K562 (cell line): Measurements from ENCODE around the gene TJP2. TPM values are rescaled to one million over a fixed set of nuclear protein-coding genes. Genes with fewer than 3 reads are reported as not detected.

Experiments used
- ATAC-seq: fragments of 200-7000 bp; cut with Tn5 transposase; 3 replicates; pipeline ENCODE4 v1.9.1; 2020; ENCODE audit warnings: moderate library complexity
- BruUV-seq: library from RNA; stranded (reverse); fragments of 400-500 nt; replicated peaks from 2 replicates; lab custom pipeline; 2021; lab: Mats Ljungman, UMichigan
- CTCF ChIA-PET: fragments of 300-600 bp; formaldehyde crosslinking; extraction: SDS; loops from one replicate; lab custom pipeline; 2021; ENCODE audit warnings: low intra/inter-chr PET ratio; lab: Yijun Ruan, JAX
- POLR2A ChIA-PET: fragments of 300-600, 350-650 bp; sonication (Branson Sonifier 250); formaldehyde crosslinking; extraction: SDS; loops from one replicate; lab custom pipeline; 2021; ENCODE audit warnings: antibody characterized with exemption, inconsistent platforms; lab: Yijun Ruan, JAX
- DNase-seq, 4 experiments: peaks; one replicate each; pipeline versions ENCODE4 v3.0.0 to v3.0.0-alpha.2; 2011 to 2018; ENCODE audit warnings: low spot score in 3 of 4, mixed read lengths in 3 of 4; ENCODE audit errors: extremely low read depth in 1 of 4
- FAIRE-seq: peaks from 2 replicates; lab custom pipeline; 2011; peaks lifted over from hg19 to GRCh38; lab: Jason Lieb, UNC
- H2AFZ ChIP-seq: 2 replicates; pipeline ENCODE4 v1.6.0; 2011; ENCODE audit warnings: low read depth, low read length, control low read depth, inconsistent platforms
- H3K27ac ChIP-seq: fragments of 200-600 bp; 3 replicates; pipeline ENCODE4 v1.8.0; 2011; ENCODE audit warnings: low read depth, mild to moderate bottlenecking, control low read depth, inconsistent platforms, low read length, moderate library complexity, mixed read lengths; ENCODE audit errors: extremely low read depth
- H3K27me3 ChIP-seq, 2 experiments: fragments of 300-600 bp in 1 of 2; 2 replicates in 1 of 2; 3 replicates in 1 of 2; pipeline versions ENCODE4 v1.6.0 to v1.8.0; 2011; ENCODE audit warnings: inconsistent platforms in 2 of 2, low read length in 2 of 2, mild to moderate bottlenecking in 1 of 2, mixed read lengths in 1 of 2, moderate library complexity in 1 of 2; ENCODE audit not compliant: control insufficient read depth in 2 of 2, insufficient read depth in 2 of 2
- H3K36me3 ChIP-seq: fragments of 300-600 bp; 3 replicates; pipeline ENCODE4 v1.8.0; 2011; ENCODE audit warnings: mild to moderate bottlenecking, low read length, inconsistent platforms; ENCODE audit not compliant: control insufficient read depth, insufficient read depth
- H3K4me1 ChIP-seq, 2 experiments: fragments of 200-600 bp in 1 of 2; replicated peaks in 1 of 2; 2 replicates in 1 of 2; 3 replicates in 1 of 2; pipeline versions ENCODE4 v1.5.1 to v1.8.0; 2011; ENCODE audit warnings: inconsistent platforms in 2 of 2, low read length in 2 of 2, mild to moderate bottlenecking in 1 of 2, mixed read lengths in 1 of 2, moderate library complexity in 1 of 2; ENCODE audit not compliant: control insufficient read depth in 2 of 2, insufficient read depth in 2 of 2
- H3K4me2 ChIP-seq: 2 replicates; pipeline ENCODE4 v1.6.1; 2011; ENCODE audit warnings: low read length, control low read depth, inconsistent platforms, mixed read lengths; ENCODE audit not compliant: insufficient read depth
- H3K4me3 ChIP-seq: fragments of 200-600 bp; sonication (generic), shearing (Covaris generic); 2 replicates; pipeline ENCODE4 v1.5.1; 2016; ENCODE audit warnings: control low read depth, inconsistent platforms
- H3K79me2 ChIP-seq: fragments of 200-600 bp; 3 replicates; pipeline ENCODE4 v1.8.0; 2011; ENCODE audit warnings: low read length, inconsistent platforms; ENCODE audit not compliant: control insufficient read depth, insufficient read depth
- H3K9ac ChIP-seq, 2 experiments: 2 replicates each; pipeline versions ENCODE4 v1.6.0 to v1.6.1; 2011; ENCODE audit warnings: low read depth in 2 of 2, low read length in 2 of 2, control low read depth in 1 of 2, inconsistent platforms in 1 of 2, mild to moderate bottlenecking in 1 of 2, mixed read lengths in 1 of 2; ENCODE audit not compliant: insufficient read depth in 1 of 2
- H3K9me1 ChIP-seq: one replicate; pipeline ENCODE4 v1.6.0; 2011; ENCODE audit warnings: inconsistent platforms, mild to moderate bottlenecking, low read length, moderate library complexity; ENCODE audit not compliant: control insufficient read depth, insufficient read depth
- H3K9me3 ChIP-seq: replicated peaks from 2 replicates; pipeline ENCODE4 v1.5.1; 2011; ENCODE audit warnings: low read depth, low read length, inconsistent platforms; ENCODE audit not compliant: control insufficient read depth, insufficient read depth
- H4K20me1 ChIP-seq: replicated peaks from 2 replicates; pipeline ENCODE4 v1.6.1; 2011; ENCODE audit warnings: low read length, inconsistent platforms, mixed read lengths; ENCODE audit not compliant: control insufficient read depth, insufficient read depth
- CBFA2T2 ChIP-seq: fragments of 450-650 bp; conservative IDR thresholded peaks from 2 replicates; pipeline ENCODE4 v1.6.1; 2017; ENCODE audit warnings: mild to moderate bottlenecking
- CSDE1 ChIP-seq, 2 experiments: fragments of 450-650 bp; IDR thresholded peaks; 2 replicates each; pipeline ENCODE4 v1.6.1; 2016; ENCODE audit warnings: mild to moderate bottlenecking in 1 of 2
- NR2C1 ChIP-seq, 2 experiments: fragments of 450-650 bp; IDR thresholded peaks; 2 replicates each; pipeline ENCODE4 v1.6.1; 2017; ENCODE audit warnings: mild to moderate bottlenecking in 2 of 2, antibody characterized with exemption in 1 of 2, inconsistent platforms in 1 of 2, missing compliant biosample characterization in 1 of 2, missing genetic modification characterization in 1 of 2
- SRSF9 ChIP-seq: fragments of 200-400 bp; formaldehyde crosslinking; IDR thresholded peaks from 2 replicates; pipeline ENCODE4 v1.6.1; 2017; ENCODE audit warnings: low read depth, low read length, borderline replicate concordance
- TAF1 ChIP-seq: IDR thresholded peaks from 2 replicates; pipeline ENCODE4 v1.6.1; 2011; ENCODE audit warnings: mild to moderate bottlenecking, low read length, moderate library complexity; ENCODE audit not compliant: insufficient read depth, control insufficient read depth, severe bottlenecking; ENCODE audit errors: extremely low read depth
- ZNF12 ChIP-seq: sonication (generic); formaldehyde crosslinking; IDR thresholded peaks from 2 replicates; pipeline ENCODE4 v1.4.0; 2020; ENCODE audit warnings: mild to moderate bottlenecking, missing genetic modification reagents
- ZNF511 ChIP-seq: sonication (generic); formaldehyde crosslinking; IDR thresholded peaks from 2 replicates; pipeline ENCODE4 v1.8.0; 2022; ENCODE audit warnings: mild to moderate bottlenecking, missing genetic modification reagents
- ZNF668 ChIP-seq: fragments of 250-450 bp; sonication (Bioruptor Pico); IDR thresholded peaks from 2 replicates; pipeline ENCODE4 v1.8.0; 2022; ENCODE audit warnings: mild to moderate bottlenecking, inconsistent platforms
- WGBS: fragments of 100-300 bp; shearing (Covaris generic); methylation state at CpG from one replicate; pipeline ENCODE4 v1.1.6; 2016; ENCODE audit warnings: low coverage, mixed read lengths; ENCODE audit not compliant: insufficient coverage; ENCODE audit errors: missing lambda C conversion rate; 5-methylcytosine and 5-hydroxymethylcytosine counted together
- in situ Hi-C: fragments of 300-500 bp; cut with MboI; formaldehyde crosslinking; loops from 4 replicates; pipeline ENCODE4 v1.15.0; 2018; ENCODE audit warnings: inconsistent platforms, mixed read lengths
- intact Hi-C: fragments of 100-400 bp; cut with micrococcal nuclease; formaldehyde crosslinking; loops from 2 replicates; pipeline ENCODE4 v1.14.2; 2022
- polyA plus RNA-seq, 8 experiments: library from polyadenylated mRNA; depleted of rRNA in 4 of 8; stranded (reverse) in 5 of 8; unstranded in 3 of 8; fragments of >200 nt; fragmentation: Nextera tagmentation in 2 of 8; fragmentation: Illumina TruSeq in 1 of 8; extraction: Ambion mirVana in 2 of 8; extraction: Trizol in 1 of 8; gene quantifications; 2 replicates each; pipeline versions ENCODE4 v1.2.1 to v1.2.3, GENCODE V29; 2011 to 2014; ENCODE audit warnings: inconsistent platforms in 1 of 8, missing spikeins in 1 of 8
- total RNA-seq, 7 experiments: library from RNA; depleted of rRNA in 6 of 7; stranded (reverse); fragments of >200 nt in 6 of 7; fragmentation: Illumina TruSeq in 2 of 7; extraction: Trizol in 2 of 7; gene quantifications; 2 replicates each; pipeline versions ENCODE4 v1.2.1 to v1.2.3, GENCODE V29; 2011 to 2021; ENCODE audit warnings: low replicate concordance in 1 of 7
- TF ChIP-seq, protein P1 (sequence below): fragments of 250-450 bp; sonication (Bioruptor Pico); IDR thresholded peaks from 2 replicates; pipeline ENCODE4 v1.4.0; 2020; ENCODE audit warnings: mild to moderate bottlenecking, moderate library complexity

The TJP2 gene
- total and polyA plus RNA-seq, 9 of the 15 experiments (the other 6 are each of a cell fraction or from before 2014, with no cell fraction given): 4.0 to 24.1 (median 16.8) TPM

DNA sequence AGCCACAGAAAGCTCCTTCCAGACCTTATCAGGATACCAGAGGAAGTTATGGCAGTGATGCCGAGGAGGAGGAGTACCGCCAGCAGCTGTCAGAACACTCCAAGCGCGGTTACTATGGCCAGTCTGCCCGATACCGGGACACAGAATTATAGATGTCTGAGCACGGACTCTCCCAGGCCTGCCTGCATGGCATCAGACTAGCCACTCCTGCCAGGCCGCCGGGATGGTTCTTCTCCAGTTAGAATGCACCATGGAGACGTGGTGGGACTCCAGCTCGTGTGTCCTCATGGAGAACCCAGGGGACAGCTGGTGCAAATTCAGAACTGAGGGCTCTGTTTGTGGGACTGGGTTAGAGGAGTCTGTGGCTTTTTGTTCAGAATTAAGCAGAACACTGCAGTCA is 80.1 kb downstream of the TJP2 start:
- Histone ChIP-seq H3K9me1 (no peaks in the 10 kb centered on the region), H4K20me1 (no peaks in the 10 kb centered on the region)
- no peak for TF ChIP-seq CBFA2T2
- no peak for TF ChIP-seq ZNF668 (CRISPR knock-in tag)
- no peak for TF ChIP-seq TAF1
- TF ChIP-seq CSDE1 (IDR thresholded peaks at IDR 0.05): no peak
- TF ChIP-seq SRSF9: no peak
- TF ChIP-seq ZNF511 (CRISPR knock-in tag): no peak
- TF ChIP-seq NR2C1 (IDR thresholded peaks at IDR 0.05): no peak
- TF ChIP-seq NR2C1 (tag; IDR thresholded peaks at IDR 0.05): no peak
- TF ChIP-seq ZNF12: no peak
- TF ChIP-seq, protein P1, sequence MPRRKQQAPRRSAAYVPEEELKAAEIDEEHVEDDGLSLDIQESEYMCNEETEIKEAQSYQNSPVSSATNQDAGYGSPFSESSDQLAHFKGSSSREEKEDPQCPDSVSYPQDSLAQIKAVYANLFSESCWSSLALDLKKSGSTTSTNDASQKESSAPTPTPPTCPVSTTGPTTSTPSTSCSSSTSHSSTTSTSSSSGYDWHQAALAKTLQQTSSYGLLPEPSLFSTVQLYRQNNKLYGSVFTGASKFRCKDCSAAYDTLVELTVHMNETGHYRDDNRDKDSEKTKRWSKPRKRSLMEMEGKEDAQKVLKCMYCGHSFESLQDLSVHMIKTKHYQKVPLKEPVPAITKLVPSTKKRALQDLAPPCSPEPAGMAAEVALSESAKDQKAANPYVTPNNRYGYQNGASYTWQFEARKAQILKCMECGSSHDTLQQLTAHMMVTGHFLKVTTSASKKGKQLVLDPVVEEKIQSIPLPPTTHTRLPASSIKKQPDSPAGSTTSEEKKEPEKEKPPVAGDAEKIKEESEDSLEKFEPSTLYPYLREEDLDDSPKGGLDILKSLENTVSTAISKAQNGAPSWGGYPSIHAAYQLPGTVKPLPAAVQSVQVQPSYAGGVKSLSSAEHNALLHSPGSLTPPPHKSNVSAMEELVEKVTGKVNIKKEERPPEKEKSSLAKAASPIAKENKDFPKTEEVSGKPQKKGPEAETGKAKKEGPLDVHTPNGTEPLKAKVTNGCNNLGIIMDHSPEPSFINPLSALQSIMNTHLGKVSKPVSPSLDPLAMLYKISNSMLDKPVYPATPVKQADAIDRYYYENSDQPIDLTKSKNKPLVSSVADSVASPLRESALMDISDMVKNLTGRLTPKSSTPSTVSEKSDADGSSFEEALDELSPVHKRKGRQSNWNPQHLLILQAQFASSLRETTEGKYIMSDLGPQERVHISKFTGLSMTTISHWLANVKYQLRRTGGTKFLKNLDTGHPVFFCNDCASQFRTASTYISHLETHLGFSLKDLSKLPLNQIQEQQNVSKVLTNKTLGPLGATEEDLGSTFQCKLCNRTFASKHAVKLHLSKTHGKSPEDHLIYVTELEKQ (CRISPR knock-in tag): no peak
- TF ChIP-seq, all 486 proteins: peak for 0
- no peaks in the 10 kb centered on the region for H3K79me2 ChIP-seq
- ChIA-PET POLR2A (interaction anchor here (1.5 kb wide), 1 partner anchor 8 kb away, joined by 4 read pairs; no protein-coding TSS in a partner anchor), CTCF (no interaction called here)
- DNase-seq (no peak), ATAC-seq (no peak), FAIRE-seq (no peak)
- no peak overlapping the region for H3K27ac ChIP-seq
- no peaks in the 10 kb centered on the region for H3K4me1 ChIP-seq
- no peak overlapping the region for H3K4me3 ChIP-seq
- H3K9me3 ChIP-seq: no peaks in the 10 kb centered on the region
- intact Hi-C loops: no loop called here
- no peaks in the 10 kb centered on the region for H3K27me3 ChIP-seq
- BruUV-seq: no TSS peak
- 81% methylated on average over 11 of the region's 11 CpGs for WGBS
- in situ Hi-C loops: no loop called here
- no peak overlapping the region for H3K4me2 ChIP-seq
- H2AFZ ChIP-seq: no peak overlapping the region
- no peak overlapping the region for H3K9ac ChIP-seq
- peaks cover 12% of the 10 kb centered on the region; the same call in 1 of the 3 replicates for H3K36me3 ChIP-seq
